ENCODE results near the gene IL17RB. TPM values are rescaled to one million over a fixed set of nuclear protein-coding genes. Genes with fewer than 3 reads are reported as not detected.

IL17RB gene
- total RNA-seq, 1 donor from 2014 or later, result 1.6 TPM

- Histone ChIP-seq H3K9me3 (ENCODE audit: control insufficient read depth in 3 of 3, low read length in 3 of 3) (no peaks in the 10 kb centered on the region), H3K27me3 (ENCODE audit: control insufficient read depth in 3 of 3, insufficient read depth in 3 of 3, low read length in 3 of 3) (no peaks in the 10 kb centered on the region), H3K9ac (ENCODE audit: low read depth in 1 of 3, low read length in 3 of 3) (no peak overlapping the region), H3K4me1 (ENCODE audit: control insufficient read depth in 3 of 3, insufficient read depth in 3 of 3, low read length in 3 of 3) (no peaks in the 10 kb centered on the region), H3K4me3 (ENCODE audit: low read length in 3 of 3) (no peak overlapping the region), H3K36me3 (ENCODE audit: control insufficient read depth in 3 of 3, insufficient read depth in 3 of 3, low read length in 3 of 3) (no peaks in the 10 kb centered on the region), H3K27ac (ENCODE audit: low read depth, low read length) (no peak overlapping the region)
These were observed 17.8 kb upstream of the IL17RB start for GRCh38 chr3:53828581-53828980.

- Histone ChIP-seq H3K27ac (ENCODE audit: low read depth, low read length) (no peak overlapping the region), H3K9me3 (ENCODE audit: control insufficient read depth in 3 of 3, low read length in 3 of 3) (no peaks in the 10 kb centered on the region), H3K4me3 (ENCODE audit: low read length in 3 of 3) (no peak overlapping the region), H3K27me3 (ENCODE audit: control insufficient read depth in 3 of 3, insufficient read depth in 3 of 3, low read length in 3 of 3) (no peaks in the 10 kb centered on the region), H3K9ac (ENCODE audit: low read depth in 1 of 3, low read length in 3 of 3) (no peak overlapping the region), H3K4me1 (ENCODE audit: control insufficient read depth in 3 of 3, insufficient read depth in 3 of 3, low read length in 3 of 3) (no peaks in the 10 kb centered on the region), H3K36me3 (ENCODE audit: control insufficient read depth in 3 of 3, insufficient read depth in 3 of 3, low read length in 3 of 3) (no peaks in the 10 kb centered on the region)
These were observed 16.8 kb upstream of the IL17RB start for GRCh38 chr3:53829605-53830004.

- H3K4me3 ChIP-seq (ENCODE audit: low read length in 3 of 3), result no peak overlapping the region
- peaks cover 0 to 10% (median 8%) of the 10 kb centered on the region in 3 donors for H3K4me1 ChIP-seq (ENCODE audit: control insufficient read depth in 3 of 3, insufficient read depth in 3 of 3, low read length in 3 of 3)
- no peaks in the 10 kb centered on the region for H3K27me3 ChIP-seq (ENCODE audit: control insufficient read depth in 3 of 3, insufficient read depth in 3 of 3, low read length in 3 of 3)
- H3K27ac ChIP-seq (ENCODE audit: low read depth, low read length), result no peak overlapping the region
- no peaks in the 10 kb centered on the region for H3K9me3 ChIP-seq (ENCODE audit: control insufficient read depth in 3 of 3, low read length in 3 of 3)
- H3K36me3 ChIP-seq (ENCODE audit: control insufficient read depth in 3 of 3, insufficient read depth in 3 of 3, low read length in 3 of 3), result no peaks in the 10 kb centered on the region
- no peak overlapping the region for H3K9ac ChIP-seq (ENCODE audit: low read depth in 1 of 3, low read length in 3 of 3)
These were observed 15.4 kb upstream of the IL17RB start for GRCh38 chr3:53830944-53831343.

- Histone ChIP-seq H3K4me1 (ENCODE audit: control insufficient read depth in 3 of 3, insufficient read depth in 3 of 3, low read length in 3 of 3) (peaks cover 0 to 11% (median 8%) of the 10 kb centered on the region in 3 donors), H3K27me3 (ENCODE audit: control insufficient read depth in 3 of 3, insufficient read depth in 3 of 3, low read length in 3 of 3) (no peaks in the 10 kb centered on the region), H3K9me3 (ENCODE audit: control insufficient read depth in 3 of 3, low read length in 3 of 3) (no peaks in the 10 kb centered on the region), H3K36me3 (ENCODE audit: control insufficient read depth in 3 of 3, insufficient read depth in 3 of 3, low read length in 3 of 3) (no peaks in the 10 kb centered on the region), H3K9ac (ENCODE audit: low read depth in 1 of 3, low read length in 3 of 3) (no peak overlapping the region), H3K27ac (ENCODE audit: low read depth, low read length) (no peak overlapping the region), H3K4me3 (ENCODE audit: low read length in 3 of 3) (no peak overlapping the region)
These were observed 13.2 kb upstream of the IL17RB start for GRCh38 chr3:53833053-53833645.

- H3K4me1 ChIP-seq (ENCODE audit: control insufficient read depth in 3 of 3, insufficient read depth in 3 of 3, low read length in 3 of 3), result peaks cover 0 to 11% (median 8%) of the 10 kb centered on the region in 3 donors
- peaks cover 0 to 4% (median 0%) of the 10 kb centered on the region in 3 donors for H3K36me3 ChIP-seq (ENCODE audit: control insufficient read depth in 3 of 3, insufficient read depth in 3 of 3, low read length in 3 of 3)
- no peak overlapping the region for H3K4me3 ChIP-seq (ENCODE audit: low read length in 3 of 3)
- H3K9me3 ChIP-seq (ENCODE audit: control insufficient read depth in 3 of 3, low read length in 3 of 3), result no peaks in the 10 kb centered on the region
- no peaks in the 10 kb centered on the region for H3K27me3 ChIP-seq (ENCODE audit: control insufficient read depth in 3 of 3, insufficient read depth in 3 of 3, low read length in 3 of 3)
- H3K27ac ChIP-seq (ENCODE audit: low read depth, low read length), result no peak overlapping the region
- H3K9ac ChIP-seq (ENCODE audit: low read depth in 1 of 3, low read length in 3 of 3), result no peak overlapping the region
These were observed 12.7 kb upstream of the IL17RB start for GRCh38 chr3:53833700-53834099.

- H3K27ac ChIP-seq (ENCODE audit: low read depth, low read length), result no peak overlapping the region
- H3K4me1 ChIP-seq (ENCODE audit: control insufficient read depth in 3 of 3, insufficient read depth in 3 of 3, low read length in 3 of 3), result peaks cover 0 to 11% (median 8%) of the 10 kb centered on the region in 3 donors
- H3K4me3 ChIP-seq (ENCODE audit: low read length in 3 of 3), result no peak overlapping the region
- H3K36me3 ChIP-seq (ENCODE audit: control insufficient read depth in 3 of 3, insufficient read depth in 3 of 3, low read length in 3 of 3), result peaks cover 0 to 8% (median 0%) of the 10 kb centered on the region in 3 donors
- H3K9ac ChIP-seq (ENCODE audit: low read depth in 1 of 3, low read length in 3 of 3), result no peak overlapping the region
- H3K27me3 ChIP-seq (ENCODE audit: control insufficient read depth in 3 of 3, insufficient read depth in 3 of 3, low read length in 3 of 3), result no peaks in the 10 kb centered on the region
- H3K9me3 ChIP-seq (ENCODE audit: control insufficient read depth in 3 of 3, low read length in 3 of 3), result no peaks in the 10 kb centered on the region
These were observed 11.8 kb upstream of the IL17RB start for GRCh38 chr3:53834429-53835095.

- Histone ChIP-seq H3K36me3 (ENCODE audit: control insufficient read depth in 3 of 3, insufficient read depth in 3 of 3, low read length in 3 of 3) (peaks cover 0 to 8% (median 0%) of the 10 kb centered on the region in 3 donors), H3K4me3 (ENCODE audit: low read length in 3 of 3) (no peak overlapping the region), H3K4me1 (ENCODE audit: control insufficient read depth in 3 of 3, insufficient read depth in 3 of 3, low read length in 3 of 3) (peaks cover 0 to 11% (median 8%) of the 10 kb centered on the region in 3 donors), H3K27ac (ENCODE audit: low read depth, low read length) (no peak overlapping the region), H3K9ac (ENCODE audit: low read depth in 1 of 3, low read length in 3 of 3) (no peak overlapping the region), H3K9me3 (ENCODE audit: control insufficient read depth in 3 of 3, low read length in 3 of 3) (no peaks in the 10 kb centered on the region), H3K27me3 (ENCODE audit: control insufficient read depth in 3 of 3, insufficient read depth in 3 of 3, low read length in 3 of 3) (no peaks in the 10 kb centered on the region)
These were observed 11.1 kb upstream of the IL17RB start for GRCh38 chr3:53835257-53835656.

- Histone ChIP-seq H3K4me1 (ENCODE audit: control insufficient read depth in 3 of 3, insufficient read depth in 3 of 3, low read length in 3 of 3) (peaks cover 0 to 11% (median 8%) of the 10 kb centered on the region in 3 donors), H3K4me3 (ENCODE audit: low read length in 3 of 3) (no peak overlapping the region), H3K9me3 (ENCODE audit: control insufficient read depth in 3 of 3, low read length in 3 of 3) (no peaks in the 10 kb centered on the region), H3K9ac (ENCODE audit: low read depth in 1 of 3, low read length in 3 of 3) (no peak overlapping the region), H3K27ac (ENCODE audit: low read depth, low read length) (no peak overlapping the region), H3K27me3 (ENCODE audit: control insufficient read depth in 3 of 3, insufficient read depth in 3 of 3, low read length in 3 of 3) (no peaks in the 10 kb centered on the region), H3K36me3 (ENCODE audit: control insufficient read depth in 3 of 3, insufficient read depth in 3 of 3, low read length in 3 of 3) (peaks cover 0 to 8% (median 0%) of the 10 kb centered on the region in 3 donors)
These were observed 10.1 kb upstream of the IL17RB start for GRCh38 chr3:53836084-53836872.

- no peaks in the 10 kb centered on the region for H3K9me3 ChIP-seq (ENCODE audit: control insufficient read depth in 3 of 3, low read length in 3 of 3)
- H3K27me3 ChIP-seq (ENCODE audit: control insufficient read depth in 3 of 3, insufficient read depth in 3 of 3, low read length in 3 of 3), result no peaks in the 10 kb centered on the region
- H3K9ac ChIP-seq (ENCODE audit: low read depth in 1 of 3, low read length in 3 of 3), result no peak overlapping the region
- H3K36me3 ChIP-seq (ENCODE audit: control insufficient read depth in 3 of 3, insufficient read depth in 3 of 3, low read length in 3 of 3), result peaks cover 0 to 8% (median 0%) of the 10 kb centered on the region in 3 donors
- H3K4me1 ChIP-seq (ENCODE audit: control insufficient read depth in 3 of 3, insufficient read depth in 3 of 3, low read length in 3 of 3), result peaks cover 0 to 11% (median 8%) of the 10 kb centered on the region in 3 donors
- no peak overlapping the region for H3K4me3 ChIP-seq (ENCODE audit: low read length in 3 of 3)
- H3K27ac ChIP-seq (ENCODE audit: low read depth, low read length), result no peak overlapping the region
These were observed 9.0 kb upstream of the IL17RB start for GRCh38 chr3:53837331-53837730.

- peaks cover 4 to 6% (median 5%) of the 10 kb centered on the region in 3 donors for H3K4me1 ChIP-seq (ENCODE audit: control insufficient read depth in 3 of 3, insufficient read depth in 3 of 3, low read length in 3 of 3)
- no peak overlapping the region for H3K27ac ChIP-seq (ENCODE audit: low read depth, low read length)
- no peak overlapping the region for H3K9ac ChIP-seq (ENCODE audit: low read depth in 1 of 3, low read length in 3 of 3)
- peaks cover 0 to 4% (median 0%) of the 10 kb centered on the region in 3 donors for H3K27me3 ChIP-seq (ENCODE audit: control insufficient read depth in 3 of 3, insufficient read depth in 3 of 3, low read length in 3 of 3)
- H3K36me3 ChIP-seq (ENCODE audit: control insufficient read depth in 3 of 3, insufficient read depth in 3 of 3, low read length in 3 of 3), result peaks cover 0 to 8% (median 0%) of the 10 kb centered on the region in 3 donors
- no peaks in the 10 kb centered on the region for H3K9me3 ChIP-seq (ENCODE audit: control insufficient read depth in 3 of 3, low read length in 3 of 3)
- no peak overlapping the region for H3K4me3 ChIP-seq (ENCODE audit: low read length in 3 of 3)
These were observed 5.1 kb upstream of the IL17RB start for GRCh38 chr3:53841296-53841695.

All from skeletal muscle tissue (tissue), 4 donors.